ENCODE measurements around the gene RARA. TPM values are rescaled to one million over a fixed set of nuclear protein-coding genes. Genes with fewer than 3 reads are reported as not detected.

Gene RARA
- 11.8 TPM for polyA plus RNA-seq (2012; ENCODE audit: insufficient read depth, insufficient read length)

- no peak within 1 kb of the TSS for H3K4me3 ChIP-seq (ENCODE audit: low read length)
- DNase-seq (ENCODE audit: low read depth, low spot score): no peak
Measured at GRCh38 chr17:40309031-40309948, at the start of gene RARA. TSS of gene RARA (plus strand) at chr17:40309180. CDS start at chr17:40331219, 22,039 bp downstream.

- DNase-seq (ENCODE audit: low read depth, low spot score): no peak
- no peak overlapping the region for H3K4me3 ChIP-seq (ENCODE audit: low read length)
Measured at GRCh38 chr17:40259505-40259904, 49.5 kb upstream of the RARA start.

DNA sequence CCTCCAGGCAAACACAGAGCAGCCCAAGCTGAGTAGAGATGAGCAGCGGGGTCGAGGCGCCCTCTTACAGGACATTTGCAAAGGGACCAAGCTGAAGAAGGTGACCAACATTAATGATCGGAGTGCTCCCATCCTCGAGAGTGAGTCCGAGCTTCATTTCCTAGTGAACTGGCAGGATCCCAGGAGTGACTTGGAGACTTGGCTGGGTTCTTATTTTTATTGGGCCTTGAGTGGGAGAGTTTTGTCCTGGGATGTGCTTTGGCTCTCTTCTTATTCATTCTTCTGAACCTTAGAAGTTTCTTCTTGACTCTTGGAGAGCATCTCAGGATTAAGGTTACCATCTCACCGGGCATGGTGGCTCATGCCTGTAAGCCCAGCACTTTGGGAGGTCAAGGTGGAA, 48.5 kb upstream of the RARA start:
- no peak for DNase-seq (ENCODE audit: low read depth, low spot score)
- no peak overlapping the region for H3K4me3 ChIP-seq (ENCODE audit: low read length)

DNA sequence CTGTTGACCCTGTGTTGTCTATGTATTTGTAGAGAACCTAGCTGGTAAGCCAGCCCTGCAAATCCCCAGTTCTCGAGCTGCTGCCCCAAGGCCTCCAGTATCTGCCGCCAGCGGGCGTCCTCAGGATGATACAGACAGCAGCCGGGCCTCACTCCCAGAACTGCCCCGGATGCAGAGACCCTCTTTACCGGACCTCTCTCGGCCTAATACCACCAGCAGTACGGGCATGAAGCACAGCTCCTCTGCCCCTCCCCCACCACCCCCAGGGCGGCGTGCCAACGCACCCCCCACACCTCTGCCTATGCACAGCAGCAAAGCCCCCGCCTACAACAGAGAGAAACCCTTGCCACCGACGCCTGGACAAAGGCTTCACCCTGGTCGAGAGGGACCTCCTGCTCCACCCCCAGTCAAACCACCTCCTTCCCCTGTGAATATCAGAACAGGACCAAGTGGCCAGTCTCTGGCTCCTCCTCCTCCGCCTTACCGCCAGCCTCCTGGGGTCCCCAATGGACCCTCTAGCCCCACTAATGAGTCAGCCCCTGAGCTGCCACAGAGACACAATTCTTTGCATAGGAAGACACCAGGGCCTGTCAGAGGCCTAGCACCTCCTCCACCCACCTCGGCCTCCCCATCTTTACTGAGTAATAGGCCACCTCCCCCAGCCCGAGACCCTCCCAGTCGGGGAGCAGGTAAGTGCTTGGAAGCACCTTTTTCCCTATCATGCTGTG, 44.4 kb upstream of the RARA start:
- DNase-seq (ENCODE audit: low read depth, low spot score): no peak
- H3K4me3 ChIP-seq (ENCODE audit: low read length): no peak overlapping the region

DNA sequence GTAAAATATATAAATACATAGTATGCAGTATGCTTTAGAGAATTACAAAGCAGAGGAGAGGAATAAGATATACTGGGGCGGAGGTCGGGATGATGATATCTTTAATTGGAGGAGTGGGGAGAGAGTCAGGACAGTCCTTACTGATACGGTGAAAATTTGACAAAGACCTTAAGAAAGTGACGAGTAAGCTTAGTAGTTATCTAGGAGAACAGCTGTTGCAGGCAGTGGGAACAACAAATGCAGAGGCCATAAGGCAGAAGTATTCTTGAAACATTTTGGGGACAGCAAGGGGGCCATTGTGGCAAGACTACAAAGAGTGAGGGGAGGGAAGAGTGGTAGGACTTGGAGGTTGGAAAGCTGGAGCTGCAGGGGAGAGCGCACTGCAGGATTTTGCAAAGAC, 43.6 kb upstream of the RARA start:
- no peak overlapping the region for H3K4me3 ChIP-seq (ENCODE audit: low read length)
- DNase-seq (ENCODE audit: low read depth, low spot score): no peak

DNA sequence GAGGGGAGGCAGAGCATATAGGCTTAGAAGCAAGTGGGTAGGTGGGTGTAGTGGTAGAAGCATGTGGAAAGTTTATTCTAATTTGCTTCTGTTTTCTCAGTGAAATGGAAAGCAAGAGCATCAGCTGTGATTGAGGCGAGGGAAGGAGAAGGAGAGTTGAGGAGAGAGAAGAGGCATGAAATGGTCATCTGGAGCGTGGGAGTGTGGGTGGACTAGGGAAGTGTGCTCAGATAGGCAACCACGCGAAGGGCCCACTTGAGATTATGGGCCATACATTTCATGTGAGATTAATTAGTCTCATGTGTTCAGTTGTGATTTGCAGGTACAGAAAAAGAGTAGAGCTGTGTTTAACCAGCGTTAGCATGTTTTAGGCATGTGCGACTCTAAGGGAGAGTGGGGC, 42.1 kb upstream of the RARA start:
- H3K4me3 ChIP-seq (ENCODE audit: low read length): no peak overlapping the region
- no peak for DNase-seq (ENCODE audit: low read depth, low spot score)

DNA sequence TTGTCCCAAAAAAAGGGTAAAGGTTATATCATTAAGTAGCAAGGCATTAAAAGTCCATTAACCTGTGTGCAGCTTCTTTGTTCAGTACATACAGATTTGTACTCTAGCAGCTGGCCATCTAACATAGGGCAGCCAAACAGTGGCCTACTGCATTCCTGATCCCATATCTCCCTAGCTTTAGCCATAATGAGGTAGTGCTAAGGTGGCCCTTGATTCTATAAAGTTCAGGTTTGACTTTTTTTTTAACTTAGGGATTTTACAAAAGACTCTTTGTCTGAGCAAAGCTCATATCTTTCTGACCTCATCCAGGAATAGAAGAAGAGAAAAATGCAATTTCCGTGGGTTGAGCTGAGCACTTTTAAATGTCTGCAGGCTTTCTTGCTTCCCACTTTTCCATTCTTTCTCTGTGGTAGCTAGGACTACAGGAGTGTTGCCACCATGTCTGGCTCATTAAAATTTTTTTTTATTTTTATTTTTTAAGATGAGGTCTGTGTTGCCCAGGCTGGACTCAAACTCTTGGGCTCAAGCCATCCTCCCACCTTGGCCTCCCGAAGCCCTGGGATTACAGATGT, 40.8 kb upstream of the RARA start:
- no peak for DNase-seq (ENCODE audit: low read depth, low spot score)

GRCh38 chr17:40278414-40278813, 30.6 kb upstream of the RARA start:
- H3K4me3 ChIP-seq (ENCODE audit: low read length): no peak overlapping the region
- no peak for DNase-seq (ENCODE audit: low read depth, low spot score)

More for the DNA sequence above, 40.8 kb upstream of the RARA start:
- H3K4me3 ChIP-seq (ENCODE audit: low read length): no peak overlapping the region

DNA sequence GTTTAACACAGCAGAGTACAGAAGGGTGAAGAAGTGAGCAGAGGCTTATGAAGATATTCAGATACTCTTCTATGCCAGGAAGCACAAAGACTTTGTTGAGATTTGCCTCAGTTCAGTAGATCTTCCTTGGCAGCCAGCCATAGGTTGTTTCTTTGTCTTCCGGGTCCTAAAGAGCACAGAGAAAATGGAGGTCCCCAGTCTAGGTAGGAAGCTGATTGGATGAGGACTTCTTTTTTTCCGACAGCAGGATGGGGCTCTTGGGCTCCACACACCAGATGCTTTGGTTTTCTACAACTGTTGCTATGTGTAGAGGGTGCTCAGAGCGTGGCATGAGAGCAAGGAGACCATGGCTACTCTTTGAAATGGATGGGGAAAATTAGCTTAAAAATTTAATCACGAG, 29.6 kb upstream of the RARA start:
- no peak overlapping the region for H3K4me3 ChIP-seq (ENCODE audit: low read length)
- no peak for DNase-seq (ENCODE audit: low read depth, low spot score)

GRCh38 chr17:40281663-40282062, 27.3 kb upstream of the RARA start:
- no peak overlapping the region for H3K4me3 ChIP-seq (ENCODE audit: low read length)
- DNase-seq (ENCODE audit: low read depth, low spot score): no peak

- H3K4me3 ChIP-seq (ENCODE audit: low read length): no peak overlapping the region
- DNase-seq (ENCODE audit: low read depth, low spot score): no peak
Measured at GRCh38 chr17:40283662-40284061, 25.3 kb upstream of the RARA start.

DNA sequence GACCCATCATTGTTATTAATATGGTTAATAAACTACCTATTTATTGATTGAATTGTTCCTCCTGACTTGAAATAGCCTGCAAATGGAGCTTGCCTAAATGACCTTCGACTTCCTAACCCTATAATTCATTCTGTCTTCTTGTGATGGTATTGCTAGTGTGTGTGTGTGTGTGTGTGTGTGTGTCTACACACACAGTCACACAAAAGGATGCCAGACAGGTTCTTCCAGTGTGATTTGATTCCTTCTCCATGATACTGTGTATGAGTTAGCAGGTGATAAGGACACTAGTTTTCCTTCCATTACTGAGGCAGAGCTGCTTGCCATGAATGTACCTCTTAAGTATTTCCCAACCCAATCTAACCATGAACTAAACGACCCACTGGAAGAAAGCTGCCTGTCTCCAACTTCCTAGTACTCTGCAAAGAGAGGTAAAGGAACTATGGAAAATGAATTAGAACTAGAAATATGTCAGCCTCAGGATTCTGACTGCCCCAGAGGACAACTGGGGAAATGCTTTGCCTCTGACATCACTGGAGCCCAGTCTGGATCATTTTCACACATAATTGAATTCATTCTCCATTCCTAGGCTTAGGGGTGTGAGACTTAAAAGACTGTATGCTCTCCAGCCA, 24.8 kb upstream of the RARA start:
- DNase-seq (ENCODE audit: low read depth, low spot score): no peak
- no peak overlapping the region for H3K4me3 ChIP-seq (ENCODE audit: low read length)

DNA sequence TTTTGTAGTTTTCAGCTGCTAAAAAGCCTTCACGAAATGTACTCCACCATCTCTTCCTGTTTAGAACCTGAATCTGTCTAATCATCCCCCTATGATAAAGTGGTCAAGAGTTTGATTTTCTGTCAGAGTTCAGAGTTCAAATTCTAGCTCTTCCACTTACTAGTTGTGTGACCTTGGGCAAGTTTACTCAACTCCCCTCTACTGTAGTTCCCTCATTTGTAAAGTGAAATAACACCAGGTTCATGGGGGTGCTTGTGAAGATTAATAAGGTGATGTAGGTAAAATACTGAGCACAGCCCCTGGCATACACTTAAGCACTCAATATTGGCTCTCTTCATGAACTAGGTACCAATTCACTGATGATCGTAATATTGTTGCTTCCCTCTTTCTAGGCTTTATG, 22.5 kb upstream of the RARA start:
- H3K4me3 ChIP-seq (ENCODE audit: low read length): no peak overlapping the region
- DNase-seq (ENCODE audit: low read depth, low spot score): no peak

GRCh38 chr17:40287159-40287493, 21.9 kb upstream of the RARA start:
- peak overlapping the region; percentile 53 for H3K4me3 ChIP-seq (ENCODE audit: low read length)
- DNase-seq (ENCODE audit: low read depth, low spot score): no peak

DNA sequence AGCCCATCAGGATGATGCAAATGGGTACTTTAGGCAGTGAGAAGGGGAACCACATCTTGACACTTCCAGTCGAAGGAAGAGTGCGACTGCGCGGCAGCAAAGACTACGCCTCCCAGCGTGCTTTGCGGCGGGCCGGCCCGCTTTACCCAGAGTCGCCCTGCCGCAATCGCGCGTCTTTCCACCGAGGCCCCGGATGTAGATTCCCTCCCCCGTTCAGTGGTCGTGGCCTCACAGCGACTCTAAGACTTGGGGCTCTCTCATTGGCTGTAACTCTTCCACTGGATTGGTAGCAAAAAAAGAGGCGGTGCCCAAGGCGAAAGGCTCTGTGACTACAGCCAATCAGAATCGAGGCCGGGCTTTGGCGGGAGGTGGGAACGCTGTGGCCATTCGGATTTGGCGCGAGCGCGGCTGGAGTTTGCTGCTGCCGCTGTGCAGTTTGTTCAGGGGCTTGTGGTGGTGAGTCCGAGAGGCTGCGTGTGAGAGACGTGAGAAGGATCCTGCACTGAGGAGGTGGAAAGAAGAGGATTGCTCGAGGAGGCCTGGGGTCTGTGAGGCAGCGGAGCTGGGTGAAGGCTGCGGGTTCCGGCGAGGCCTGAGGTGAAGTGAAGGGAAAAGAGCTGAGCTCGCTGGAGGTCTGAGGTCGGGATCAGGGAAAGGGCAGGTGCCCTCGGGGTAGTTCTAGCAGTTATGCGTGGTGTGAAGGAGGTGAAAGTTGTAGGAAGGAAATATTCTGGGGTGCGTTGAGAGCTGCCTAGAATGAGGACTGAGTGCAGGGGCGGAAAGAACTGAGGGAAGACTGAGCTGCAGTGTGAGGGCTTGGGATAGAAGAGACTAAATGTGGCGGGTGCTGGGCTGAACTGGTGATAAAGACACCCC, 21.2 kb upstream of the RARA start, which contains the start of gene CDC6:
Gene CDC6 (plus strand): TSS at position 386 of the 876 bp plus-strand sequence. CDS start 1,542 bp downstream, outside the sequence.
- peak within 1 kb of the TSS; percentile 70 for H3K4me3 ChIP-seq (ENCODE audit: low read length)
- peak; percentile 99 for DNase-seq (ENCODE audit: low read depth, low spot score)

DNA sequence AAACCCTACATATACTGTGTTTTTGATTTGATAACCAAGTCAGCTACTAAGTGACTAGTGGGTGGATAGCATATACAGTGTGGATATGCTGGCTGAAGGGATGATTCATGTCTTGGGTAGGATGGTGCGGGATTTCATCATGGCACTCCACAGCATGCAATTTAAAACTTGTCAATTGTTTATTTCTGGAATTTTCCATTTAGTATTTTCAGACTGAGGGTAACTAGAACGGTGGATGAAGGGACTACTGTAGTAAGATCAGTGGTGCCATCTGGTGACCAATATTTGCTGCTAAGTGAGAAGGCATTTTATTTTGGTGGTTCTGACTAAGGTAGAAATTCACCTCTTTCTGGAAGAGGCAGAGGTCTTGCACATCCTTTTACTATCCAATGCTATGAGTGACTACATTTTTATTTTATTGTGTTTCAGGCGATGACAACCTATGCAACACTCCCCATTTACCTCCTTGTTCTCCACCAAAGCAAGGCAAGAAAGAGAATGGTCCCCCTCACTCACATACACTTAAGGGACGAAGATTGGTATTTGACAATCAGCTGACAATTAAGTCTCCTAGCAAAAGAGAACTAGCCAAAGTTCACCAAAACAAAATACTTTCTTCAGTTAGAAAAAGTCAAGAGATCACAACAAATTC, 18.2 kb upstream of the RARA start:
- no peak overlapping the region for H3K4me3 ChIP-seq (ENCODE audit: low read length)
- no peak for DNase-seq (ENCODE audit: low read depth, low spot score)

DNA sequence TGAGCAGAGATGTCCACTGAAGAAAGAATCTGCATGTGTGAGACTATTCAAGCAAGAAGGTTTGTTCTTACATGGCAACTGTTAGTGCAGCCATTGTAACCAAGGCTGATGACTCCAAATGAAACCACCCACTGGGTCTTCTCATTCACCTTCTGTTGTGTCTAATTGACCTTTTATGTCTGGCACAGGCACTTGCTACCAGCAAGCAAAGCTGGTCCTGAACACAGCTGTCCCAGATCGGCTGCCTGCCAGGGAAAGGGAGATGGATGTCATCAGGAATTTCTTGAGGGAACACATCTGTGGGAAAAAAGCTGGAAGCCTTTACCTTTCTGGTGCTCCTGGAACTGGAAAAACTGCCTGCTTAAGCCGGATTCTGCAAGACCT, 17.7 kb upstream of the RARA start:
- no peak overlapping the region for H3K4me3 ChIP-seq (ENCODE audit: low read length)
- no peak for DNase-seq (ENCODE audit: low read depth, low spot score)

DNA sequence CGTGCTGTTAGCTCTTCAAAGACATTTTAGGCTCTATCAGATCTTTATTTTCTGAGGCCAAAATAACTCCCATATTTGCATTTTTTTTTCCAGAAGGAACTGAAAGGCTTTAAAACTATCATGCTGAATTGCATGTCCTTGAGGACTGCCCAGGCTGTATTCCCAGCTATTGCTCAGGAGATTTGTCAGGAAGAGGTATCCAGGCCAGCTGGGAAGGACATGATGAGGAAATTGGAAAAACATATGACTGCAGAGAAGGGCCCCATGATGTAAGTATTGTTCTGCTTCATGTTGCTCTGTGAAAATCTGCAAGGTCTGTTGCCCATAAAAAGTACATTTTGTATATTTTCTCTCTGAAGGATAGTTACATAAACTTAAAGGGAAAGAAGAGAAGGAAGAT, 15.6 kb upstream of the RARA start:
- H3K4me3 ChIP-seq (ENCODE audit: low read length): no peak overlapping the region
- DNase-seq (ENCODE audit: low read depth, low spot score): no peak

Measured in Jurkat, Clone E6-1 (cell line).